ENCODE data around the gene PUM1.
A peak's percentile ranks its signal among the peaks of the same experiment; 100 is the strongest.
"Not testable (repeated sequence)": the region's sequence is repeated elsewhere in the genome, so short reads cannot be mapped to it uniquely, and the experiment has no call there.

The PUM1 gene

GRCh38 chr1:31062867-31063380 is 2.6 kb downstream of the PUM1 start:
- no peak for DNase-seq

GRCh38 chr1:31062162-31062866 is 3.2 kb downstream of the PUM1 start:
- not testable (repeated sequence) for DNase-seq

GRCh38 chr1:31058012-31058411 is 7.5 kb downstream of the PUM1 start:
- no peak for DNase-seq

- DNase-seq: no peak
Measured at GRCh38 chr1:31055953-31056352, 9.6 kb downstream of the PUM1 start.

GRCh38 chr1:31055501-31055900 is 10.0 kb downstream of the PUM1 start:
- no peak for DNase-seq

- no peak for DNase-seq
Measured at GRCh38 chr1:31054958-31055481, 10.5 kb downstream of the PUM1 start.

GRCh38 chr1:31054349-31054748 is 11.2 kb downstream of the PUM1 start:
- no peak for DNase-seq

GRCh38 chr1:31052613-31053012 is 12.9 kb downstream of the PUM1 start:
- not testable (repeated sequence) for DNase-seq

- no peak for DNase-seq
Measured at GRCh38 chr1:31051611-31052010, 13.9 kb downstream of the PUM1 start.

- not testable (repeated sequence) for DNase-seq
Measured at GRCh38 chr1:31047507-31047906, 18.0 kb downstream of the PUM1 start.

GRCh38 chr1:31043631-31044030 is 21.9 kb downstream of the PUM1 start:
- no peak for DNase-seq

GRCh38 chr1:31042656-31043055 is 22.9 kb downstream of the PUM1 start:
- DNase-seq: no peak

- peak; percentile 41 for DNase-seq
Measured at GRCh38 chr1:31041529-31041928, 24.0 kb downstream of the PUM1 start.

- no peak for DNase-seq
Measured at GRCh38 chr1:31040038-31040437, 25.5 kb downstream of the PUM1 start.

- DNase-seq: not testable (repeated sequence)
Measured at GRCh38 chr1:31038935-31039334, 26.6 kb downstream of the PUM1 start.

- no peak for DNase-seq
Measured at GRCh38 chr1:31038360-31038759, 27.2 kb downstream of the PUM1 start.

- no peak for DNase-seq
Measured at GRCh38 chr1:31036749-31037500, 28.6 kb downstream of the PUM1 start.

GRCh38 chr1:31033598-31033997 is 31.9 kb downstream of the PUM1 start:
- DNase-seq: no peak

GRCh38 chr1:31032266-31032665 is 33.3 kb downstream of the PUM1 start:
- DNase-seq: no peak

GRCh38 chr1:31031330-31032143 is 34.0 kb downstream of the PUM1 start:
- no peak for DNase-seq

GRCh38 chr1:31029026-31029425 is 36.5 kb downstream of the PUM1 start:
- DNase-seq: peak; percentile 19

GRCh38 chr1:31027693-31028526 is 37.6 kb downstream of the PUM1 start:
- DNase-seq: peak; percentile 86
